ENCODE data around the gene SMIM12. TPM values are rescaled to one million over a fixed set of nuclear protein-coding genes. Genes with fewer than 3 reads are reported as not detected.

SMIM12 gene
- total and polyA plus RNA-seq, 2 of the 8 experiments (the other 6 are each of a cell fraction or from before 2014, with no cell fraction given): 40.9 to 49.2 TPM

GRCh38 chr1:34905098-34905459, 45.5 kb upstream of the SMIM12 start:
- H3K23me2 ChIP-seq (ENCODE audit: low read depth, low read length): no peaks in the 10 kb centered on the region; the same call in 1 of the 2 replicates
- no peak overlapping the region for H4K91ac ChIP-seq (replicated peaks; ENCODE audit: insufficient read length, low read length)
- H3K4me2 ChIP-seq (ENCODE audit: insufficient read depth in 1 of 2, low read depth in 2 of 2, low read length in 2 of 2): no peak overlapping the region
- FAIRE-seq (no peak), DNase-seq (ENCODE audit: low read depth in 1 of 2, low spot score in 2 of 2) (no peak)
- no peaks in the 10 kb centered on the region for H3K79me1 ChIP-seq (ENCODE audit: low read depth, low read length)
- H3K14ac ChIP-seq (ENCODE audit: insufficient read length): no peak overlapping the region
- POLR2A ChIA-PET (ENCODE audit: partially characterized antibody): no interaction called here
- H3K79me2 ChIP-seq (ENCODE audit: control insufficient read depth in 1 of 2, insufficient read depth in 2 of 2, low read length in 2 of 2): no peaks in the 10 kb centered on the region
- no peak overlapping the region for H2BK20ac ChIP-seq (ENCODE audit: low read length)
- no peak overlapping the region for H2BK12ac ChIP-seq (ENCODE audit: low read depth, low read length)
- H3K4ac ChIP-seq (replicated peaks; ENCODE audit: insufficient read length, low read depth, low read length): no peak overlapping the region
- H4K20me1 ChIP-seq (replicated peaks in 1 of 2; ENCODE audit: control insufficient read depth in 1 of 2, insufficient read depth in 2 of 2, low read length in 2 of 2): no peaks in the 10 kb centered on the region
- H3K27me3 ChIP-seq (replicated peaks in 1 of 4; ENCODE audit: control insufficient read depth in 3 of 4, extremely low read depth in 1 of 4, insufficient read depth in 3 of 4, low read length in 3 of 4): no peaks in the 10 kb centered on the region; a peak in 1 of 7 replicates
- TF ChIP-seq TAF1 (IDR thresholded peaks at IDR 0.05; ENCODE audit: low read depth, low read length): no peak
- no peak overlapping the region for H2BK15ac ChIP-seq (ENCODE audit: low read length)
- no peak overlapping the region for H3K4me3 ChIP-seq (ENCODE audit: extremely low read depth in 1 of 4, insufficient read depth in 2 of 4, low read depth in 3 of 4, low read length in 4 of 4)
- no peak overlapping the region for H3K23ac ChIP-seq (ENCODE audit: insufficient read length)
- no peak overlapping the region for H3K56ac ChIP-seq (replicated peaks; ENCODE audit: insufficient read length, low read depth, low read length)
- H3K36me3 ChIP-seq (ENCODE audit: control insufficient read depth in 2 of 4, insufficient read depth in 4 of 4, low read length in 3 of 4): no peaks in the 10 kb centered on the region
- no peak overlapping the region for H3K9ac ChIP-seq (replicated peaks in 1 of 4; ENCODE audit: extremely low read depth in 1 of 4, low read depth in 3 of 4, low read length in 3 of 4)
- H2AFZ ChIP-seq (ENCODE audit: low read length): no peak overlapping the region
- no peak overlapping the region for H3K27ac ChIP-seq (ENCODE audit: low read depth, low read length)
- H2BK120ac ChIP-seq (replicated peaks; ENCODE audit: low read depth, low read length): no peak overlapping the region
- 90% methylated on average over 8 of the region's 12 CpGs; no CpG with 5 or more reads in 1 of the 2 experiments for WGBS, 2 experiments (ENCODE audit: extremely low coverage in 1 of 2, insufficient coverage in 1 of 2, insufficient read length in 1 of 2, insufficient replicate concordance in 2 of 2, low coverage in 1 of 2, low lambda C conversion rate in 2 of 2, missing lambda C conversion rate in 1 of 2)
- H3K18ac ChIP-seq (ENCODE audit: extremely low read depth, low read length): no peak overlapping the region
- CTCF ChIA-PET (ENCODE audit: partially characterized antibody): interaction anchor here (0.5 to 1.1 kb wide), 2 partner anchors 10 to 708 kb away, joined by 3 read pairs; no protein-coding TSS in a partner anchor
- H3K4me1 ChIP-seq (replicated peaks in 1 of 4; ENCODE audit: control insufficient read depth in 3 of 4, insufficient read depth in 4 of 4, low read length in 3 of 4): peaks cover 0 to 3% (median 0%) of the 10 kb centered on the region in 4 experiments; a peak in 1 of 7 replicates
- no peak overlapping the region for H4K5ac ChIP-seq (ENCODE audit: insufficient read length, low read depth, low read length)
- H2AK5ac ChIP-seq (ENCODE audit: low read depth, low read length): no peak overlapping the region
- no peaks in the 10 kb centered on the region for H3K9me3 ChIP-seq (ENCODE audit: insufficient read depth in 2 of 2, low read depth in 1 of 2, low read length in 1 of 2)
- no peak overlapping the region for H4K8ac ChIP-seq (ENCODE audit: extremely low read depth, insufficient read depth, low read length)
- H2BK5ac ChIP-seq (ENCODE audit: low read depth, low read length): no peak overlapping the region
